ENCODE results near the gene HOXA6.

- TF ChIP-seq CTCF (IDR thresholded peaks at IDR 0.05) = no peak
- TF ChIP-seq POLR2A (IDR thresholded peaks at IDR 0.05) = no peak
These were observed 36.2 kb upstream of the HOXA6 start for GRCh38 chr7:27183682-27184336.

Measured in lower leg skin (tissue), 3 donors.